BLaER1 treated with 17β-estradiol and CSF1 and Interleukin-3, amounts not matched to agents 10 nM and 100 nM (cell line): Measurements from ENCODE around the gene AFP.

Experiments used
- H3K27ac ChIP-seq, 11 experiments: shearing (Covaris generic); formaldehyde crosslinking; 2 replicates each; pipeline ENCODE4 v1.8.1; 2022
- H3K27me3 ChIP-seq, 11 experiments: shearing (Covaris generic); formaldehyde crosslinking; 2 replicates each; pipeline ENCODE4 v1.8.1; 2022
- H3K36me3 ChIP-seq, 11 experiments: shearing (Covaris generic); formaldehyde crosslinking; 2 replicates each; pipeline ENCODE4 v1.8.1; 2022
- H3K4me1 ChIP-seq, 10 experiments: shearing (Covaris generic); formaldehyde crosslinking; 2 replicates each; pipeline ENCODE4 v1.8.1; 2022
- H3K4me2 ChIP-seq, 11 experiments: shearing (Covaris generic); formaldehyde crosslinking; 2 replicates each; pipeline ENCODE4 v1.8.1; 2022
- H3K4me3 ChIP-seq, 10 experiments: shearing (Covaris generic); formaldehyde crosslinking; 2 replicates each; pipeline ENCODE4 v1.8.1; 2022
- H3K9ac ChIP-seq, 11 experiments: shearing (Covaris generic); formaldehyde crosslinking; 2 replicates each; pipeline ENCODE4 v1.8.1; 2022
- H3K9me3 ChIP-seq, 11 experiments: shearing (Covaris generic); formaldehyde crosslinking; replicated peaks in 1 of 11; 2 replicates each; pipeline ENCODE4 v1.8.1; 2022
- H4K20me1 ChIP-seq, 11 experiments: shearing (Covaris generic); formaldehyde crosslinking; 2 replicates each; pipeline ENCODE4 v1.8.1; 2022
- Cebpa-rat ChIP-seq, 11 experiments: shearing (Covaris generic); IDR thresholded peaks; 2 replicates each; pipeline ENCODE4 v1.8.1; 2022

The AFP gene

DNA sequence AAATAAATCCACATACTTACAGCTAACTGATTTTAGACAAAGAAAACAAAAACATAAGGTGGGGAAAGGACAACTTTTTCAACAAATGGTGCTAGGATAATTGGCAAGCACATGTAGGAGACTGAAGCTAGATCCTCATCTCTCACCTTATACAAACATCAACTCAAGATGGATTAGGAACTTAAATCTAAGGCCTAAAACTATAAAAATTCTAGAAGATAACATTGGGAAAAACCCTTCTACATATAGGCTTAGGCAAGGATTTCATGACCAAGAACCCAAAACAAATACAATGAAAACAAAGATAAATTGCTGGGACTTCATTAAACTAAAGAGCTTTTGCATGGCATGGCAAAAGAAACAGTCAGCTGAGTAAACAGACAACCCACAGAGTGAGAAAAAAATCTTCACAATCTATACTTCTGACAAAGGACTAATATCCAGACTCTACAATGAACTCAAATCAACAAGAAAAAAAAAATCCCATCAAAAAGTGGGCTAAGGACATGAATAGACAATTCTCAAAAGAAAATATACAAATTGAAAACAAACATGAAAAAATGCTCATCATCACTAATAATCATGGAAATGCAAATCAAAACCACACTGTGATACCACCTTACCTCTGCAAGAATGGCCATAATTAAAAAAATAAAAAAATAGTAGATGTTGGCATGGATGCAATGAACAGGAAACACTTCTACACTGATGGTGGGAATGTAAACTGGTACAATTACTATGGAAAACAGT is 14.1 kb upstream of the AFP start:
- TF ChIP-seq Cebpa-rat (IDR thresholded peaks at IDR 0.05): no peak

DNA sequence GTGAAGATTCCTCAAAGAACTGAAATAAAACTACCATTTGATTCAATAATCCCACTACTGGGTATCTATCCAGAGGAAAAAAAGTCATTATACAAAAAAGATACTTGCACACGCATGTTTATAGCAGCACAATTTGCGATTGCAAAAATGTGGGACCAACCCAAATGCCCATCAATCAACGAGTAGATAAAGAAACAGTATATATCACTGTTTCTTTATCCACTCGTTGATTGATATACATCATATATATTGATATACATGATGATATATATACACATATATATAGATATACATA is 13.6 kb upstream of the AFP start:
- Histone ChIP-seq H3K36me3 (no peaks in the 10 kb centered on the region), H3K4me1 (no peaks in the 10 kb centered on the region), H3K27me3 (no peaks in the 10 kb centered on the region), H3K4me3 (no peak overlapping the region), H3K27ac (no peak overlapping the region), H3K9me3 (no peaks in the 10 kb centered on the region), H3K9ac (no peak overlapping the region), H3K4me2 (no peak overlapping the region), H4K20me1 (no peaks in the 10 kb centered on the region)
- no peak for TF ChIP-seq Cebpa-rat (IDR thresholded peaks at IDR 0.05)

More for the DNA sequence above, 14.1 kb upstream of the AFP start:
- no peaks in the 10 kb centered on the region for H3K36me3 ChIP-seq
- H3K9ac ChIP-seq: no peak overlapping the region
- H3K4me2 ChIP-seq: no peak overlapping the region
- H4K20me1 ChIP-seq: no peaks in the 10 kb centered on the region
- no peak overlapping the region for H3K4me3 ChIP-seq
- no peaks in the 10 kb centered on the region for H3K4me1 ChIP-seq
- H3K27ac ChIP-seq: no peak overlapping the region
- no peaks in the 10 kb centered on the region for H3K27me3 ChIP-seq
- no peaks in the 10 kb centered on the region for H3K9me3 ChIP-seq

DNA sequence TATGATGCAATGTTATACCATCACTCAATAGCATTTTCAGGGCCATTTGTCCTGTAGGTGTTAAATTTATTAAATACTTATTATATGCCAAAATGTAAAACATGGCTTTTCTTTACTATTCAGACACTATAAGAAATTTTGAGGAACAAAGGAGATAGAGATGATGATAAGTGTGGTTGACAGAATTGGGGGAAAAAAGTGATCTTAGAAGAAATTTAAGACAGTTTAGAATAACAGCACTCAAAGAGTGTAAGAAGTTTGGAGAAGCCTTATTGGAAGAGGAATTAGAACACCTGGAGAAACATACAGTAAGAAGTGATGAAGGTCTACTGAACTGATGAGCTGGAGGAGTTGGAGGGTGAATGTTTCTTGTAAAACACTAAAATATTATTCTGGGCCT is 12.8 kb upstream of the AFP start:
- H3K27me3 ChIP-seq: no peaks in the 10 kb centered on the region
- no peak for TF ChIP-seq Cebpa-rat (IDR thresholded peaks at IDR 0.05)
- H3K27ac ChIP-seq: no peak overlapping the region
- no peaks in the 10 kb centered on the region for H3K36me3 ChIP-seq
- H3K4me3 ChIP-seq: no peak overlapping the region
- H4K20me1 ChIP-seq: no peaks in the 10 kb centered on the region
- H3K9me3 ChIP-seq: no peaks in the 10 kb centered on the region
- no peaks in the 10 kb centered on the region for H3K4me1 ChIP-seq
- H3K4me2 ChIP-seq: no peak overlapping the region
- H3K9ac ChIP-seq: no peak overlapping the region

DNA sequence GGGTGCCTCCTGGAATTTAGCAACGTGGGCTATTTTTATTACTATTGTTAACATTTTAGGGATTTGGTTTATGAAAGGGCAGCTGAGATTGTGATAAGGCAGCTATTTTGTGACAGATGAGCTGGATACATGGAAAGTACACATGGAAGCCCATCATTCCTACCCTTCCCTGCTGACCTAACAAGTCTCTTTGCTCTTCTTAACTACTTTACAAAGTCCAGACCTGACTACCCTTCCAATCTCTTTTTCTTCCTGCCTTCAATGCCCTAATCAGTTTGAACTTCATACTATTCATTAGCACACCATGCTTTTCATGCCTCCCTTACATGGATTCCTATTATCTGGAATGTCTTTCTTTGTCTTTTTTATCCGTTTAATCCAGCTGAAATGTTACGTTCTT is 9.4 kb upstream of the AFP start:
- TF ChIP-seq Cebpa-rat (IDR thresholded peaks at IDR 0.05): no peak
- H3K4me3 ChIP-seq: no peak overlapping the region

DNA sequence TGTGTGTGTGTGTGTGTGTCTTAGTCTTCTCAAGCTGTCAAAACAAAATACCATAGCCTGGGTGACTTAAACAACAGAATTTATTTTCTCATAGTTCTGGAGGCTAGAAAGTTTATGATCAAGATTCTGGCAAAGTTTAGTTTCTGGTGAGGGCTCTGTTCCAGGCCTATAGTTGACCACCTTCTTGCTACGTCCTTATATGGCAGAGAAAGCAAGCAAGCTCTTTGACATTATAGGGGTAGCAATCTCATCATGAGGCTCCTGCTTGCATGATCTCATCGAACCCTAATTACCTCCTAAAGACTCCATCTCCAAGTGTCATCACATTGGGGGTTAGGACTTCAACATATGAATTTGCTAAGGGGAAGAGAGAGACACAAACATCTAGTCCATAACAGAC is 6.9 kb upstream of the AFP start:
- TF ChIP-seq Cebpa-rat (IDR thresholded peaks at IDR 0.05): no peak
- no peaks in the 10 kb centered on the region for H3K36me3 ChIP-seq
- no peak overlapping the region for H3K4me2 ChIP-seq
- no peak overlapping the region for H3K4me3 ChIP-seq
- no peaks in the 10 kb centered on the region for H3K4me1 ChIP-seq
- no peak overlapping the region for H3K9ac ChIP-seq
- H3K9me3 ChIP-seq: no peaks in the 10 kb centered on the region
- no peak overlapping the region for H3K27ac ChIP-seq
- no peaks in the 10 kb centered on the region for H4K20me1 ChIP-seq
- H3K27me3 ChIP-seq: no peaks in the 10 kb centered on the region

More for the DNA sequence above, 9.4 kb upstream of the AFP start:
- no peaks in the 10 kb centered on the region for H4K20me1 ChIP-seq
- no peaks in the 10 kb centered on the region for H3K9me3 ChIP-seq
- no peak overlapping the region for H3K4me2 ChIP-seq
- no peaks in the 10 kb centered on the region for H3K4me1 ChIP-seq
- H3K27me3 ChIP-seq: no peaks in the 10 kb centered on the region
- H3K9ac ChIP-seq: no peak overlapping the region
- H3K36me3 ChIP-seq: no peaks in the 10 kb centered on the region
- H3K27ac ChIP-seq: no peak overlapping the region

DNA sequence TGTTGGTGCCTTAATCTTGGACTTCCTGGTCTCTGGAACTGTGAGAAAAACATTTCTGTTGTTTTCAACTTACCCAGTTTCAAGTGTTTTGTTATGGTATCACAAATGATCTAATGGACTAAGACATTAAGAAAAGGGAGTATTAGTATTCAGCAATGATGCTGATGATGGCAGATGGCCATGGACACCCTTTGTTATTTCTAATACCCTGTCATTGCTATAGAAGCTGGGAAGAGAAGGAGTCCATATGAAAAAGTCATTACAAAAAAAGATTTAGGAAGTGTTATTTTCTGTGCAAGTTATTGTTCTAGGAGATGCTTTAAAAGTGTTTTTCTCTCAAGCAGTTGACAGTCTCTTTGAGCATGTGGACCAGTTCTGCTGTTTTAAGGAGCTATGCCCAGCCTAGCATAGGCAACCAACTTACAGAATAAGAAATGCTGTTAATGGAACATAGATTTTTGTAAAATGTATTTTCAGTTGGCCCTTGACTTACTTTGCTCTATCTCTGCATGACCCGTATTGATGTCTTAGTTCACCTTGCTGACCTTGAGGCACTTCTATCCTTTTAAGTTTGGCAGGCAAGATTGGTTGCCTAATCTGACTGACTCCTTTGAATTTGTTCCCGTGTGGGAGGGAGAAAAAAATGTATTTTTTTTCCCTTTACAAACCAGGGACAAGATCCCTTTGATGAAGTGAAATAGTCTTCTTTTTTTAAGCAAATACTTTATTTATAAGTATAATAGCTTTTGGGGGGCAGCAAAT is 6.0 kb upstream of the AFP start:
- Histone ChIP-seq H3K36me3 (no peaks in the 10 kb centered on the region), H3K9me3 (no peaks in the 10 kb centered on the region), H3K27ac (no peak overlapping the region), H3K4me3 (no peak overlapping the region), H3K4me2 (no peak overlapping the region), H4K20me1 (no peaks in the 10 kb centered on the region), H3K27me3 (no peaks in the 10 kb centered on the region), H3K9ac (no peak overlapping the region), H3K4me1 (no peaks in the 10 kb centered on the region)
- TF ChIP-seq Cebpa-rat (IDR thresholded peaks at IDR 0.05): no peak

DNA sequence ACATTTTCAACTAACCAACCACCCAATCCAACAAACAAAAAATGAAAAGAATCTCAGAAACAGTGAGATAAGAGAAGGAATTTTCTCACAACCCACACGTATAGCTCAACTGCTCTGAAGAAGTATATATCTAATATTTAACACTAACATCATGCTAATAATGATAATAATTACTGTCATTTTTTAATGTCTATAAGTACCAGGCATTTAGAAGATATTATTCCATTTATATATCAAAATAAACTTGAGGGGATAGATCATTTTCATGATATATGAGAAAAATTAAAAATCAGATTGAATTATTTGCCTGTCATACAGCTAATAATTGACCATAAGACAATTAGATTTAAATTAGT is 4.2 kb upstream of the AFP start:
- no peaks in the 10 kb centered on the region for H3K36me3 ChIP-seq
- H4K20me1 ChIP-seq: no peaks in the 10 kb centered on the region
- no peaks in the 10 kb centered on the region for H3K4me1 ChIP-seq
- no peak for TF ChIP-seq Cebpa-rat (IDR thresholded peaks at IDR 0.05)
- no peak overlapping the region for H3K9ac ChIP-seq
- H3K27me3 ChIP-seq: no peaks in the 10 kb centered on the region
- H3K4me2 ChIP-seq: no peak overlapping the region
- no peak overlapping the region for H3K27ac ChIP-seq
- H3K4me3 ChIP-seq: no peak overlapping the region
- H3K9me3 ChIP-seq: no peaks in the 10 kb centered on the region

DNA sequence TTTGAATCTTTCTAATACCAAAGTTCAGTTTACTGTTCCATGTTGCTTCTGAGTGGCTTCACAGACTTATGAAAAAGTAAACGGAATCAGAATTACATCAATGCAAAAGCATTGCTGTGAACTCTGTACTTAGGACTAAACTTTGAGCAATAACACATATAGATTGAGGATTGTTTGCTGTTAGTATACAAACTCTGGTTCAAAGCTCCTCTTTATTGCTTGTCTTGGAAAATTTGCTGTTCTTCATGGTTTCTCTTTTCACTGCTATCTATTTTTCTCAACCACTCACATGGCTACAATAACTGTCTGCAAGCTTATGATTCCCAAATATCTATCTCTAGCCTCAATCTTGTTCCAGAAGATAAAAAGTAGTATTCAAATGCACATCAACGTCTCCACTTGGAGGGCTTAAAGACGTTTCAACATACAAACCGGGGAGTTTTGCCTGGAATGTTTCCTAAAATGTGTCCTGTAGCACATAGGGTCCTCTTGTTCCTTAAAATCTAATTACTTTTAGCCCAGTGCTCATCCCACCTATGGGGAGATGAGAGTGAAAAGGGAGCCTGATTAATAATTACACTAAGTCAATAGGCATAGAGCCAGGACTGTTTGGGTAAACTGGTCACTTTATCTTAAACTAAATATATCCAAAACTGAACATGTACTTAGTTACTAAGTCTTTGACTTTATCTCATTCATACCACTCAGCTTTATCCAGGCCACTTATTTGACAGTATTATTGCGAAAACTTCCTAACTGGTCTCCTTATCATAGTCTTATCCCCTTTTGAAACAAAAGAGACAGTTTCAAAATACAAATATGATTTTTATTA is 3.6 kb upstream of the AFP start:
- H3K9me3 ChIP-seq: no peaks in the 10 kb centered on the region
- no peak overlapping the region for H3K27ac ChIP-seq
- TF ChIP-seq Cebpa-rat (IDR thresholded peaks at IDR 0.05): no peak
- H3K36me3 ChIP-seq: no peaks in the 10 kb centered on the region
- no peaks in the 10 kb centered on the region for H3K27me3 ChIP-seq
- H3K9ac ChIP-seq: no peak overlapping the region
- H3K4me1 ChIP-seq: no peaks in the 10 kb centered on the region
- no peak overlapping the region for H3K4me2 ChIP-seq
- no peak overlapping the region for H3K4me3 ChIP-seq
- H4K20me1 ChIP-seq: no peaks in the 10 kb centered on the region

DNA sequence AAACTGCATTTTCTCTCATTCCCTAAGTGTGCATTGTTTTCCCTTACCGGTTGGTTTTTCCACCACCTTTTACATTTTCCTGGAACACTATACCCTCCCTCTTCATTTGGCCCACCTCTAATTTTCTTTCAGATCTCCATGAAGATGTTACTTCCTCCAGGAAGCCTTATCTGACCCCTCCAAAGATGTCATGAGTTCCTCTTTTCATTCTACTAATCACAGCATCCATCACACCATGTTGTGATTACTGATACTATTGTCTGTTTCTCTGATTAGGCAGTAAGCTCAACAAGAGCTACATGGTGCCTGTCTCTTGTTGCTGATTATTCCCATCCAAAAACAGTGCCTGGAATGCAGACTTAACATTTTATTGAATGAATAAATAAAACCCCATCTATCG is 2.9 kb upstream of the AFP start:
- Histone ChIP-seq H4K20me1 (no peaks in the 10 kb centered on the region), H3K27ac (no peak overlapping the region), H3K9me3 (no peaks in the 10 kb centered on the region), H3K27me3 (no peaks in the 10 kb centered on the region), H3K9ac (no peak overlapping the region), H3K4me2 (no peak overlapping the region), H3K36me3 (no peaks in the 10 kb centered on the region), H3K4me1 (no peaks in the 10 kb centered on the region), H3K4me3 (no peak overlapping the region)
- TF ChIP-seq Cebpa-rat (IDR thresholded peaks at IDR 0.05): no peak
